PC-9 (cell line): ENCODE data around the gene KRT6B.

Source experiments
- EZH2 ChIP-seq: fragments of 200-600 bp; sonication (generic); IDR thresholded peaks from 2 replicates; pipeline ENCODE4 v1.8.0; 2017; ENCODE audit warnings: antibody characterized with exemption, low read depth
- TF ChIP-seq, protein P1 (sequence below): fragments of 200-600 bp; sonication (generic); conservative IDR thresholded peaks from 2 replicates; pipeline ENCODE4 v1.6.1; 2017; ENCODE audit warnings: mixed run types, antibody characterized with exemption, mild to moderate bottlenecking, moderate library complexity

GRCh38 chr12:52493172-52493571, 41.2 kb upstream of the KRT6B start, which contains the start of gene KRT6A:
- TF ChIP-seq, protein P1, sequence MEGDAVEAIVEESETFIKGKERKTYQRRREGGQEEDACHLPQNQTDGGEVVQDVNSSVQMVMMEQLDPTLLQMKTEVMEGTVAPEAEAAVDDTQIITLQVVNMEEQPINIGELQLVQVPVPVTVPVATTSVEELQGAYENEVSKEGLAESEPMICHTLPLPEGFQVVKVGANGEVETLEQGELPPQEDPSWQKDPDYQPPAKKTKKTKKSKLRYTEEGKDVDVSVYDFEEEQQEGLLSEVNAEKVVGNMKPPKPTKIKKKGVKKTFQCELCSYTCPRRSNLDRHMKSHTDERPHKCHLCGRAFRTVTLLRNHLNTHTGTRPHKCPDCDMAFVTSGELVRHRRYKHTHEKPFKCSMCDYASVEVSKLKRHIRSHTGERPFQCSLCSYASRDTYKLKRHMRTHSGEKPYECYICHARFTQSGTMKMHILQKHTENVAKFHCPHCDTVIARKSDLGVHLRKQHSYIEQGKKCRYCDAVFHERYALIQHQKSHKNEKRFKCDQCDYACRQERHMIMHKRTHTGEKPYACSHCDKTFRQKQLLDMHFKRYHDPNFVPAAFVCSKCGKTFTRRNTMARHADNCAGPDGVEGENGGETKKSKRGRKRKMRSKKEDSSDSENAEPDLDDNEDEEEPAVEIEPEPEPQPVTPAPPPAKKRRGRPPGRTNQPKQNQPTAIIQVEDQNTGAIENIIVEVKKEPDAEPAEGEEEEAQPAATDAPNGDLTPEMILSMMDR: no peak
- TF ChIP-seq EZH2: no peak
